HG02642 (cell line): ENCODE results near the gene SHANK3.
"Not testable (repeated sequence)": the region's sequence is repeated elsewhere in the genome, so short reads cannot be mapped to it uniquely, and the experiment has no call there.

Source experiments
- ATAC-seq: cut with Tn5 transposase; IDR thresholded peaks from one replicate; pipeline ENCODE4 v1.9.1; 2021; ENCODE audit warnings: mild to moderate bottlenecking; ENCODE audit not compliant: unreplicated experiment, poor library complexity

SHANK3 gene

DNA sequence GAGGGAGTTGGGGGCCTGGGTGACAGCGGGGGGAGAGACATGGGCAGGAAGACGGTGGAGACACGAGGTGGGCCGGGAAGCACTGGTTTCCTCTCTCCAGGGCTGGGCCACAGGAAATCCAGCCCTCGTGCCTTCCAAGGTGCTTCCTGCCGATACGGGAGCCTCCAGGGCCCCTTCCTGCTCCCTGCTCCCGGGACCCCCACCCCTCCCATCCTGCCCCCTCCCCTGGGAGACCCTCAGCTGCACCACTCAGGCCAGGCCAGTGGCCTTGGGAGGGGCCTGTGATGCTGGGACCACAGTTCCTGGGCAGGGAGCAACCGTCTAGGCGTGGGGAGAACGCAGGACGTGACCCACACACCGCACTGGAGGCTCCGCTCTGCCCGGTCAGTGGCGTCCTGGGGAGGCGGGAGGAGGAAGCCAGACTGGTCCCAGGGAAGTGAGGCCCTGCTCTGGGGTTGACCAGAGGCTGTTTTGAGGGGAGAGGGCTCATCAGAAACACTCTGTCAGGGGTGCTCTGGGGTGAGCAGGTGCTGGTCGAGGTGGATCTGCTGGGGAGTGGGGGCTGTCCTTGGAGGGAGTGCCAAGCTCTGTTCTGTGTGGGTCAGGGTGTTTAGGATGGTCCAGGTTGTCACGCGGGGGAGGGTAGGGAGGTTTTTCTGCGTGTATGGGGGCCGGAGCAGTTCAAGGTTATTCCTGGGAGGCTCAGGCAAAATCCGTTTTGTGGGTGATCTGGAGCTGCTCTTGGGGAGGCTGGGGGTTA lies at the start of gene SHANK3:
TSS of gene SHANK3 (plus strand) at position 353 of the 760 bp plus-strand sequence.
- ATAC-seq = no peak

DNA sequence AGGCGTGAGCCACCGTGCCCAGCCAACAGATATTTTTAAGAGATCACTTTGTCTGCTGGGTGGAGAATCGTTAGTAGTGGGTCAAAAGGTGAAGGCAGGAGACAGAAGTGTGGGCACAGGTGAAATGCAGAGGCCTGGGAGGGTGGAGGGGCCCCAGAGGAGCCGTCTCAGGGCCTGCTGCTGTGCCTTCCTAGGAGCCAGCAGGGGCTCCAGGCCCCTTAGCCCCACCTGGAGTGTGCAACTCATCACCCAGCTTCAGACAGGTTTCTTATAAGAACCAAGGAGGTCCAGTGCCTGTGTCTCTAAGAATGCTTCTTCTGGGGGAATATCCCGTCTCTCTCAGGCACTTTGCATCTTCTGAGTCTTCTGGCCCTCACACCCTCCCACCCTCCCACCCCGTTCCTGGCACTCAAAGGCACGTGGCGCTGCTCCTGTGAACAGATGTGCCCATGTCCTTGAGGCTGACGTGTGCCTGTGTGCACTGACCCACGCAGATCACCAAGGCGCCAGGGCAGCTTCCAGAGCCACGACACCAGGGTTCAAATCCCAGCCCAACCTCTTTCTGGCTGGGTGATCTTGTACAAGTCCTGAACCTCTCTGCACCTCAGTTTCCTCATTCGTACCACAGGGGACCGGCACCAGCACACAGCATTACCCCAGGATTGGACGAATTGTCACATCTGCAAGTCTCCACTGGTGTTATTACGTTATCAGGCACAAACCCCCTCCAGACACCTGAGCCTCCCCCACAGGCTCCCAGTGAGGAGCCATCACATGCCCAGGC lies 48.1 kb upstream of the SHANK3 start:
- ATAC-seq = no peak

DNA sequence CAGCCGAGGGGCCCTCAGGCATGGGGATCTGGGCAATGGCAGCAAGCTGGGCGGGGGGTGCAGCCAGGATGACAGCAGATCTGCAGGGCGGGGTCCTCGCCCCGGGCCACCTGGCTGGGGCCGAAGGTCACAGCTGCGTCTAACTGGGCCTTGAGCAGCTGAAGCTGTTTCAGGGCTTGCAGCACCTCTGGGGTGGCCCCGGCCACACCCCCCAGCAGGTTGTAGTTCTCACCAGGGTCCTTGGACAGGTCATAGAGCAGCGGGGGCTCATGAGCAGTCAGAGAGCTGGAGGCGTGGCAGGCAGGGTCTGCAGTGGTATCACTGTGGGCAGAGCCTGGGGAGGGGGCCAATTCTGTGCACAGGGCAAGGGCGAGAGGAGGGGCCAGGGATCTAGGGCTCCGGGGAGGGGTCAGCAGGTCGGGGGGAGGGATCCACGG lies 47.5 kb upstream of the SHANK3 start:
- ATAC-seq = no peak

DNA sequence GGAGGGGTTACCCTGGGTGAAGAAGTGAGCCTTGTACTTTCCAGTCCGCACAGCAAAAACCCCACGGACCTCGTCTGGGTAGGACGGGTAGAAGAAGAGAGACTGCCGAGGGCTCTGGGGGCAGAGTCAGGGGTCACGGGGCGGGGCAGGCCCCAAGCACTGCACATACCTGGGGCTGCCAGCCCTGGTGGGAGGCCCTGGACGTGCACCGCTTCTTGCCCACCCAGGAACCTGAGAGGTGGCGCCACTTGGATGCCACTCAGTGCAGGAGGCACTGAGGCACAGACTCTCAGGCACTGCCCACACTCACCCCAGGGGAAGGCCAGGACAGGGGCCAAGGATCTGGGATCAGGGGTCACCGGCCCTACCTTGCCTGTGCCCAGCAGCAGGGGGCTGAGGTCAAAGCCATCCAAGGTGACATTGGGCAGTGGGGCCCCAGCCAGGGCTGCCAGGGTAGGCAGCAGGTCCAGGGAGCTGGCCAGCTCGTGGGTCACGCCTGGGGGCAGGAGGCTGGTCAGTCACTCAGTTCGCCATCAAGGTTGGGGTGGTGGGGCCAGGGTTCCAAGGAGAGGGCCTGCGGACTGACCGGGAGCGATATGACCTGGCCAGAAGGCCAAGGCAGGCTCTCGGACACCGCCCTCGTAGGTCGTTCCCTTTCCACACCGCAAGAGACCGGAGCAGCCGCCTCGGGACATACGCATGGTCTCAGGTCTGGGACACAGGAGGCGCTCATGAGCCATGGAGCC lies 46.9 kb upstream of the SHANK3 start:
- ATAC-seq = no peak

DNA sequence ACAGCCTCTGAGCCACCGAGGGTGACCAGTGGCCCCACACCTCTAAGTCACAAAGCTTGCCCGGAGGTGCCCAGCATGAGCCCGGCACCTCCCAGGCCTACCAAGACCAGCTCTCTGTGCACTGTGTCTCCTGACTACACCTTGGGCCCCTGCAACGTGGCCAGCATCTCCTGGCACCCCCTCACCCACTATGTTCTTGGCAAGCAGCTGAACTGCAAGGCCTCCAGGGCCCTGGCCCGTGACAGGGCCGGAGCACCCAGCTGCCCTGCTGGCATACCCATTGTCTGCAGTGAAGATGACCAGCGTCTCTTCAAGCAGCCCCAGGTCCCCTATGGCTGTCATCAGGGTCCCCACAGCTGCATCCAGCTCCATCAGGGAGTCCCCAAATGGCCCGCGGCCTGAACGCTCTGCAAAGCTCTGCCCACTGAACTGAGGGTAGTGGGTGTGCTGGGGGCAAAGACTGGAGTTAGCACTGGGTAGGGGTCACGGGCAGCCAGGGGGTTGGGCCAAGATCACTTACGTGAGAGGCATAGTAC lies 46.2 kb upstream of the SHANK3 start:
- no peak for ATAC-seq

DNA sequence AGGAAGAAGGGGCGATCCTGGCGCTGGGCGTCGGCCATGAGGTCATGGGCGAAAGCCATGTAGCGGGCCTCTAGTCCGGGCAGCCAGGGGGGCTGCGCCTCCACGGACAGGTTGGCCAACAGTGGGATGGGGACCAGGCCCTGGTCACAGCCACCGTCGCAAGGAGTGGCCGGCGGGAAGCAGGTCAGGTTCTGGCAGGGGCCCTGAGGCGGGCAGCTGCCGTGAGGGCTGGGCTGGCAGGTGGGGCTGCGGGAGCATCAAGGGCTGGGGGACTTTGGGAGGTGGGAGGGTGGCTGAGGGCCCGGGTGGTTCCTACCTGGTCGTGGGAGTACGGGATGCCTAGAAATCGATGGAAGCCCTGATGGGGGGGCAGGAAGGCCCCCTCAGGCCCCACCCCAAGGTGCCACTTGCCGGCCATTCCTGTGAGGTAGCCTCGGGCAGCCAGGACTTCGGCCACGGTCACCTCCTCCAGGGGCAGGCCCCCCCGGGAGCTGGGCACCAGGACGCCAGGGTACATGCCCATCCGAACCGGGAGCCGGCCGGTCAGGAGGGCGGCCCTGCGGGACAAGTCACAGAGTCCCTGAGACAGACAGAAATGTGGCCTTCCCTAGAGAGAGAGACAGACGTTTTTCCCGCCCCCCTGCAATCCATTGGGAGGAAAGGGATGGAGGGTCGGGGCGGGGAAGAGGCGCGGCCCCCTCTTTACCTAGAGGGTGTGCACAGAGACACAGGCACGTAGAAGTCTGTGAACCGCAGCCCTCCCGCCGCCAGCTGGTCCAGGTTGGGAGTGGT lies 45.6 kb upstream of the SHANK3 start:
- ATAC-seq = no peak

DNA sequence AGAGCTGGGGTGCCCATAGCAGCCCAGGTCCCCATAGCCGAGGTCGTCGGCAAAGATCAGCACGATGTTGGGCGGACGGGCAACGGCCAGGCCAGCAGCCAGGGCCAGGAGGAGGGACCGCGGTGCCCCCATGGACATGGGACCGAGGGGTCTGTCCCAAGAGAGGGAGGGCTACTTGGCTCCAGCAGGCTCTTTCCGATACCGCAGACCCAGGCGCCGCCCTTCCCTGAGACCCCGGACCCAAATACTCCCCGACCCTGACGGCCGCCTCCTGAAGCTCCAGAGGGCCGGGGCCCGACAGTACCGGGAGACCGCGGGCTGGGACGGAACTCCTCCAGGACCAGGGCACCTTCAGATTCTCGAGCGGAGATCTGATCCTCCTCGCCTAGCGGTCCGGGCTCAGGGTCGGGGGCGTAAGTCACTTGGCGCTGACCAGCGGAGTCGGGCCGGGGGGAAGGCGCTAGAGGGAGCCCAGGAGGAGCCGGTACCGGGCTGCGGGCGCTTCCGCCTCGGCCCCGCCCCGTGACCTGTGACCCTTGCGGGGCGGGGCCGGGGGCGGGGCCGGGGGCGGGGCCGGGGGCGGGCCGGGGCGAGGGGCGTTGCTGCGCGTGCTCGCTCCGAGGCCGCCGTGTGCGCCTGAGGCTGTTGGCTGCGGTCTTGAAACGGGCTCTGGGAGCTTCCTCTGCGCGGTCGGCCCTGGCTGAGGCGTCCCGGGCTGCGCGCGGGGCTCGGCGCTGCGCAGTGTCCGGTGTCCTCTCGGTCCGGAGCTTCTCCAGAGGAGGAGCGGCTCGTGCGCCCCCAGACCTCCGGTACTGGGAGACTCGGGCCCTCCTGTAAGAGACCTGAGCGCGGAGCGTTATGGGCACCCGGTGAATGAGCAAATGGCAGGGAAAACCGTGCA lies 44.7 kb upstream of the SHANK3 start, which contains the start of gene ARSA:
TSS of gene ARSA (minus strand) at position 511 of the 901 bp plus-strand sequence. CDS start at position 138, 373 bp downstream.
- peak; percentile 76 for ATAC-seq

DNA sequence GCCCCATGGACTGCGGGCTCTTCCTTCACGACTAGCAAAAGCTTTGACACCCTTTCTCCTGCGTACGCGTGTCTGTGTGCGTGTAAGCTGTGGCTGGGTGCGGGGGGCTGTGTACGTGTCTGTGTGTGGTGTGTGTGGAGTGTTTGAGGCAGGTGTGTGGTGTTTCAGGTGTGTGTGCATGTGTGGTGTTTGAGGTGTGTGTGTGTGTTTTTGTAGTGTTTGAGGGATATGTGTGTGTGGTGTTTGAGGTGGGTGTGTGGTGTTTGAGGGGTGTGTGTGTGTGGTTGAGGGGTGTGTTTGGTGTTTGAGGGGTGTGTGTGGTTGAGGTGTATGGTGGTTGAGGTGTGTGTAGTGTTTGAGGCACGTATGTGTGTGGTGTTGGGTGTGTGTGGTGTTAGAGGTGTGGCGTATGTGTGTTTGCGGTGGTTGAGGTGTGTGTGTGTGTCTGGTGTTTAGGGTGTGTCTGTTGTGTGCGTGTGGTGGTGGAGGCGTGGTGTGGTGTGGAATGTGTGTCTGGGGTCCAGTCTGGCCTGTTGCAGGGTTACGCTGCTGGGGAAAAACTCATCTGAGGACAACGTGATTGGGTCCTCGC lies 44.0 kb upstream of the SHANK3 start:
- peak; percentile 4 for ATAC-seq

DNA sequence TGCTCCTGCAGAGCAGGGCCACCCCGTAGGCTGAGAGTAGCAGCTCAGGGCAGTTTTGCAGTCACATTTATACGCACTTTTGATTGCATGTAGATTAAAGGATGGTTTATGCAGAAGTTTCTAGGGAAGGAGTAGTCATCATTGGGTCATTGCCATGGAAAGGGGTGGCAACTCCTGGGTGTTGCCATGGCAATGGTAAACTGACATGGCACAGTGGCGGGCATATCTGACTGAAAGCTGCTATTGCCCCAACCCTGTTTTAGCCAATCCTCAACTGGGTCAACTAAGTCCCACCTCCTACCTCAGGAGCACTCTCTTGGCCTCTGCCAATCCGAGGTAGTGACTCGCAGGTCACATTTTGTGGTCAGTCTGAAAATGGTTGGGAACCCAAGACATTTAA lies 42.2 kb upstream of the SHANK3 start:
- ATAC-seq = no peak

DNA sequence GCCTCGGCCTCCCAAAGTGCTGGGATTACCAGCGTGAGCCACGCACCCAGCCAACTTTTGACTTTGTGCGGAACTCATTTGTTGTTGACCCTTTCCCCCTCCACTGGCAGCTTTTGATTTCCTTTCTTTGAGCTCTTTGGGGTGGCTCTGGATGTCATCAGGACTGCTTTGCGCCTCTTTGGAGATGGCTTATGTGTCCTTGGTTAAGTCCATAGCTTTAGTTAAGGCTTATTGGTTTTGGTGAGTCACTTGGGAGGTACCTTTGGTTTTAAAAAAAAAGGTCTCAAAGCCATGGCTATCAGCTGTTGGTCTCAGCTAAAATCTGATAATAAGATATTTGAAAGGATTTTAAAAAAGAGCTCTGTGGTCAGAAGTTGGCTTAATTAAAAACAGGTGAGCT lies 39.5 kb upstream of the SHANK3 start:
- no peak for ATAC-seq

DNA sequence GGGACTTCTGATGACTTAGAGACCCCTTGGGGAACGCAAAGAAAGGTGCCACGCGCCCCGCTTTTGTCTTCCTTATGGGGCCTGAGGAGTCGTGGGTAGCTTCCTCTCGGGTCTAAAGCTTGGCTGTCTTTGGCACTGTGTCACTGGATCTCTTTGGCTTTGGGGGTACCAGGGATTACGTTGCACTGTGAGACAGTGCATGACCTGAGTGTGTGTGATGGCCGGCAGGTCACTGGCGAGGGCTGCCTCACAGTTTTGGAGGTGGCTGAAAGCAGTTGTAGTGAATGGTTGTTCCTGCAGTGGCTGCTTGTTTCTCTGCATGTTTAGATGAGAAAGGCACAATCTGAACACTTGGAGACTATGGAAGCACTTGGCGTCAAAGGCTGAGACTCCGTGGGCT lies 38.9 kb upstream of the SHANK3 start:
- ATAC-seq = no peak

DNA sequence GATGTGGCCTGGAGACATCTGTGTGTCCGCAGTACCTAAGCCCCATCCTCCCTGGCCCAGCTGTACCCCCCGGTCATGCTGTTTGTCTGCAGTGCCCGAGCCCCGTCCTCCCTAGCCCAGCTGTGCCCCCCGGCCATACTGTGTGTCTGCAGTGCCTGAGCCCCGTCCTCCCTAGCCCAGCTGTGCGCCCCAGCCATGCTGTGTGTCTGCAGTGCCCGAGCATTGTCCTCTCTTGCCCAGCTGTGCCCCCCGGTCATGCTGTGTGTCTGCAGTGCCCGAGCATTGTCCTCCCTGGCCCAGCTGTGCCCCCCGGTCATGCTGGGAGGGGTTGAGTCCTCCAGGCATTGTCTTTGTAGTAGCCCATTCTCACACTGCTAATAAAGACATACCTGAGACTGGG lies 37.0 kb upstream of the SHANK3 start:
- ATAC-seq = no peak

DNA sequence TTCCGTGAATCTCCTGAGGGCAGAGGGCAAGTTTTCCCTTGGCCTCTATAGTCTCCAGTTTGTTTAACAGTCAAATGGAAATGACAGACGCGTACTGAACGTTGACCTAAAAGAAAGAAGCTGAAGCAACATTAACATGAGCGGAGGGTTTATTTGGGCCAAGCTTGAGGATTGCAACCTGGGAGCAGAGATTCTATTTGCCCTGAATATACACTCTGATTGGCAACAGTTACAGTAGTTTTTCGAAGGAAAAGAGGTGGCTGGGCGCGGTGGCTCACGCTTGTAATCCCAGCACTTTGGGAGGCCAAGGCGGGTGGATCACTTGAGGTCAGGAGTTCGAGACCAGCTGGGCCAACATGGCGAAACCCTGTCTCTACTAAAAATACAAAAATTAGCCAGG lies 32.3 kb upstream of the SHANK3 start:
- ATAC-seq = not testable (repeated sequence)

DNA sequence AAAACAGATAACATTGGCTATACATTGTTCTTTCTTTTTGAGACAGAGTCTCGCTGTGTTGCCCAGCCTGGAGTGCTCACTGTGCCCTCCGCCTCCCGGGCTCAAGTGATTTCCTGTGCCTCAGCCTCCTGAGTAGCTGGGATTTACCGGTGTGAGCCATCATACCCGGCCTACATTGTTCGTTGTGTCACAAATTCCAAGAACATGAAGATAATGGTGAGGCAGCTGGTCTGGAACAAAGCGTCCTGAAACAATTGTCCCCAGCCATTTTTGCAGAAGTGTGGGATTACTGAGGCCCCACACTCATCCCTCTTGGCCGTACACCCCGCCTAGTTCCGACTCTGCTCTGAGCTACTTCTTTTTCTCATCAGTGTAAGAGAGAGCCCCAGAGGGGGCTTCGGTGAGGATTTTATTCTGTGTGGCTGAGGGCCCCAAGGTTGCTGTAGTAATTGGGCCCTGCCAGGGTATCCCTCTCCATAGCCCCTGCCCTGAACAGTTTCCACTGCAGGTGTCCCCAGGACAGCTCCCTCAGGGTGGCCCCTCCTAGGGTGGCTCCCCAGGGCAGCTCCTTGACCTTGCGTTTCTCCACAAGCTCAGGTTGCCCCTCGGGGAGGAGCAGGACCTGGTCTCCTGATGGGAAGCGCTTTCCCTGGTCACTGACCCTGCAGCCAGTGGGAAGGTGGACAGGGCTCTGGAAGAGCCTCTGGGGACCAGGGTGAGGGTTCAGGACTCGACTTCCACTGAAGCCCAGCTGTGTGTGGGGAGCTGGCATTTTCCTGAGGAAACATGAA lies 31.6 kb upstream of the SHANK3 start:
- ATAC-seq = no peak

DNA sequence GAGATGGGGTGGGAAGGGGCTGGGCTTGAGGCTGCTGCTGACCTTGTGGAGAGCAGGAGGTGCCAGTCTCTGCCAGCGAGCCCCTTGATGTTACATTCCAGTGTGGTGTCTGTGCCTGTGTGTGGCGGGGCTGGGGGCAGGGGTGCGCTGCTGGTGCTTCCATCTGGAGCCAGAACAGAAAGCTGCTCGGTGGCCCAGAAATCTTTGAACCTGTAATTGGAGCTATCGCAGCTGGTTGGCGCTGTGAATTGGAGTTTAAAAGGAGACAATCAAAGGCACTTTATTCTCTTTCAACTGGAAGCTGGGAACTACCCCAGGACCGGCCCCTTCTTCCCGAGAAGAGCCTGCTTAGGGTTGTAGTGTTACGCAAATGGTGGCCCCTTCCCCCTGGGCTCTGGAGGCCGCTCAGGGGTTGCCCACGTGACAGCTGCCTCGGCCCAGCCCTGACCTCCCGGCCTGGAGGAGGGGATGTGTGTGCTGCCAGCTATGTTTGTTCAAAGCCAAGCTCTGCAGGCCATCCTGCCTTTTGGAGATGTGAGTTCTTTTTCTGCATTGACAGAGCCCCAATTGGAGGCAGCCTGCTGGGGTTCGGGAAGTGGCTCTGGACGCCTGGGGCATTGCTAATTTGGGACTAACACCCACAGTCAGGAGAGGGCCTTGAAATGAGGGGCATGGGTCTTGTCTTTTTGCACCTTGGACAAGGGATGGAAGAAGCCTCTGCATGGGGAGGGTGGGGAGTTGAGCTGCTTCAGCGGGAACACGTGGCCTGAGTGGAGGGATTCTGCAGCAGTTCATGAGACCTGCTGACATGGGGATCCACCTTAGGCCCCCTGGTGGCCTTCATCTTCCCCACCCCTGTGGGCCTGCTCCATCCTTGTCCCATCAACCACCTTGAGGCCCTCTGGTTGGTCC lies 30.7 kb upstream of the SHANK3 start:
- ATAC-seq = no peak

DNA sequence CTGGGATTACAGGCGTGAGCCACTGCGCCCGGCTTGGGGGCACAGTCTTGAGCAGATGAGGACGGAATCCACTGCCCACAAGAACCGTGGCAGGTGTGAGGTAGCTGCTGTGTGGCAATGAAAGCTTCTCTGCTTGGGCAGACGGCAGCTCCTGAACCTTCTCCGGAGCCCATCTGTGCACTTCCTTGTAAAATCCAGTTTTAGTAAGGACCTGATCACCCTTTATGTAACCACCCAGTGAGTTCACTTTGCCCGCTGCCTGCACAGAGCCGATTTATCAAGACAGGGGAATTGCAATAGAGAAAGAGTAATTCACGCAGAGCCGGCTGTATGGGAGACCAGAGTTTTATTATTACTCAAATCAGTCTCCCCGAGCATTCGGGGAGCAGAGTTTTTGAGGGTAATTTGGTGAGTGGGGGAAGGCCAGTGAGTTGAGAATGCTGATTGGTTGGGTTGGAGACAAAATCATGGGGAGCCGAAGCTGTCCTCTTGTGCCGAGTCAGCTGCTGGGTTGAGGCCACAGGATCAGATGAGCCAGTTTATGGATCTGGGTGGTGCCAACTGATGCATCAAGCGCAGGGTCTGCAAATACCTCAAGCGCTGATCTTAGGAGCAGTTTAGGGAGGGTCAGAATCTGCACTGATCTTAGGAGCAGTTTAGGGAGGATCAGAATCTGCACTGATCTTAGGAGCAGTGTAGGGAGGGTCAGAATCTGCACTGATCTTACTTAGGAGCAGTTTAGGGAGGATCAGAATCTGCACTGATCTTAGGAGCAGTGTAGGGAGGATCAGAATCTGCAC lies 29.4 kb upstream of the SHANK3 start:
- not testable (repeated sequence) for ATAC-seq
